PC-3 (cell line): ENCODE measurements around the gene DNM2. TPM values are rescaled to one million over a fixed set of nuclear protein-coding genes. Genes with fewer than 3 reads are reported as not detected.

ENCODE experiments used
- ATAC-seq: fragments of 200-7000 bp; cut with Tn5 transposase; 2 replicates; pipeline ENCODE4 v1.9.1; 2020; ENCODE audit warnings: mild to moderate bottlenecking, moderate library complexity
- BruUV-seq: library from RNA; stranded (reverse); fragments of 400-500 nt; replicated peaks from 2 replicates; lab custom pipeline; 2021; lab: Mats Ljungman, UMichigan
- CTCF ChIA-PET: fragments of 300-600 bp; sonication (Branson Sonifier 250); formaldehyde crosslinking; loops from one replicate; lab custom pipeline; 2022; ENCODE audit warnings: antibody characterized with exemption; lab: Charles Lee
- POLR2A ChIA-PET: fragments of 300-600 bp; sonication (Branson Sonifier 250); formaldehyde crosslinking; loops from one replicate; lab custom pipeline; 2022; ENCODE audit warnings: antibody characterized with exemption; ENCODE audit not compliant: unreplicated experiment; lab: Charles Lee
- DNase-seq: peaks from one replicate; pipeline ENCODE4 v3.0.0-alpha.2; 2015
- H2AFZ ChIP-seq: fragments of 300-600 bp; sonication (generic); 2 replicates; pipeline ENCODE4 v1.6.0; 2016; ENCODE audit warnings: antibody characterized with exemption, low read length
- H3F3A ChIP-seq: fragments of 300-600 bp; sonication (generic); one replicate; pipeline ENCODE4 v1.6.0; 2017; ENCODE audit warnings: antibody characterized with exemption, low read length, control low read depth, mild to moderate bottlenecking; ENCODE audit not compliant: unreplicated experiment
- H3K27ac ChIP-seq: fragments of 300-600 bp; sonication (generic); 2 replicates; pipeline ENCODE4 v1.5.1; 2016; ENCODE audit warnings: mild to moderate bottlenecking, low read length
- H3K27me3 ChIP-seq: fragments of 300-600 bp; sonication (generic); 2 replicates; pipeline ENCODE4 v1.6.1; 2016; ENCODE audit warnings: low read length, mixed read lengths
- H3K36me3 ChIP-seq: fragments of 300-600 bp; sonication (generic); 2 replicates; pipeline ENCODE4 v1.6.1; 2016; ENCODE audit warnings: low read depth, mixed run types, low read length, mixed read lengths
- H3K4me1 ChIP-seq: fragments of 300-600 bp; sonication (generic); 2 replicates; pipeline ENCODE4 v1.5.1; 2016; ENCODE audit warnings: low read length; ENCODE audit not compliant: insufficient read depth
- H3K4me2 ChIP-seq: fragments of 300-600 bp; sonication (generic); 2 replicates; pipeline ENCODE4 v1.6.0; 2016; ENCODE audit warnings: low read length
- H3K4me3 ChIP-seq: fragments of 300-600 bp; sonication (generic); 2 replicates; pipeline ENCODE4 v1.5.1; 2016; ENCODE audit warnings: mild to moderate bottlenecking, low read length, mixed read lengths
- H3K79me2 ChIP-seq: fragments of 300-600 bp; sonication (generic); 2 replicates; pipeline ENCODE4 v1.6.1; 2017; ENCODE audit warnings: low read length, mixed read lengths
- H3K9ac ChIP-seq: fragments of 300-600 bp; sonication (generic); 2 replicates; pipeline ENCODE4 v1.6.0; 2016; ENCODE audit warnings: mild to moderate bottlenecking, low read length
- H3K9me2 ChIP-seq: fragments of 300-600 bp; sonication (generic); replicated peaks from 2 replicates; pipeline ENCODE4 v1.6.1; 2016; ENCODE audit warnings: mixed run types, low read length, mixed read lengths
- H3K9me3 ChIP-seq: fragments of 300-600 bp; sonication (generic); 2 replicates; pipeline ENCODE4 v1.6.1; 2016; ENCODE audit warnings: low read length, mixed read lengths
- H4K20me1 ChIP-seq: fragments of 300-600 bp; sonication (generic); 2 replicates; pipeline ENCODE4 v1.6.1; 2016; ENCODE audit warnings: low read length, mixed read lengths
- EZH2 ChIP-seq: fragments of 300-600 bp; sonication (generic); IDR thresholded peaks from one replicate; pipeline ENCODE4 v1.6.1; 2017; ENCODE audit warnings: antibody characterized with exemption, mild to moderate bottlenecking, low read length; ENCODE audit not compliant: unreplicated experiment
- EZH2phosphoT487 ChIP-seq: fragments of 300-600 bp; sonication (generic); IDR thresholded peaks from 2 replicates; pipeline ENCODE4 v1.6.1; 2018; ENCODE audit warnings: mild to moderate bottlenecking, antibody characterized with exemption, low read length, borderline replicate concordance
- intact Hi-C: fragments of 100-400 bp; cut with micrococcal nuclease; formaldehyde crosslinking; loops from 2 replicates; pipeline ENCODE4 v1.9.0; 2023
- total RNA-seq: library from RNA; depleted of rRNA; stranded (reverse); fragments of >200 nt; gene quantifications from 2 replicates; pipeline ENCODE4 v1.2.3, GENCODE V29; 2014
- TF ChIP-seq, protein P1 (sequence below): fragments of 300-600 bp; sonication (generic); conservative IDR thresholded peaks from 2 replicates; pipeline ENCODE4 v1.5.1; 2017; ENCODE audit warnings: antibody characterized with exemption, low read depth, mild to moderate bottlenecking, low read length

Gene DNM2
- total RNA-seq, 1 experiment from 2014 or later: 150 TPM

DNA sequence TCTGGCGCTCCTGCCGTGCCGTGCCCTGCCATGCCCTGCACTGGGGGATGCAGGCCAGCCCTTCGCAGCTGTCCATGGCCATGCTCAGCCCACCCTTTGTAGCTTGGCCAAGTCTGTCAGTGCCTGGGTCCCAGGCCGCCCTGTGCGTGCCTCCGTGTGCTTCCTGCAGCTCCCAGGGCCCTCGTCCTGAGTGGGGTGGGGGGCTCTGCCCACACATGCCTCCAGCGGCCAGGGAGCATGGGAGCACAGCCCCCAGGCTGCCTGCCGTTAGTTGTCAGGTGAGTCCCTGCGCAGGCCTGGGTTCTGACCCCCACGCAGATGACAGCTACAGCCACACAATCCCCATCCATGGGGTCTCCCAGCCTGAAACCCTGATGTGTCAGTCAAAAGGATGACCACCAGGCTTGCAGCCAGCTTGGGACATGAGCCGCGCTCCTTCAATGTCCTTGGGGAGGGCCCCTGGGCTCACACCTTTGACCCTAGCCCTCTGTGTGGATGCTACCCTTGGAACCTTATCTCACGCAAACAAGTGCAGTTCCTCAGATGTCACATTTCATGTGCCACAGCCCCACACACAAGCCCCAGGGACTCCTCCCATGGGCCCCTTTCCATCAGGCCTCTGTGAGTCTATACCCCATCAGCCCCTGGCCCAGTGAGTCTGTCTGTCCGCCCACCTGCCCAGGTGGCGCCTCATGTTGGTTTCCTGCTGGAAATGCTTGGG lies 93.7 kb downstream of the DNM2 start:
- no peak overlapping the region for H3K9ac ChIP-seq
- no peaks in the 10 kb centered on the region for H4K20me1 ChIP-seq
- BruUV-seq: no TSS peak
- ATAC-seq (no peak), DNase-seq (no peak)
- H3K4me3 ChIP-seq: no peak overlapping the region
- TF ChIP-seq EZH2 (no peak), EZH2phosphoT487 (no peak)
- TF ChIP-seq, protein P1, sequence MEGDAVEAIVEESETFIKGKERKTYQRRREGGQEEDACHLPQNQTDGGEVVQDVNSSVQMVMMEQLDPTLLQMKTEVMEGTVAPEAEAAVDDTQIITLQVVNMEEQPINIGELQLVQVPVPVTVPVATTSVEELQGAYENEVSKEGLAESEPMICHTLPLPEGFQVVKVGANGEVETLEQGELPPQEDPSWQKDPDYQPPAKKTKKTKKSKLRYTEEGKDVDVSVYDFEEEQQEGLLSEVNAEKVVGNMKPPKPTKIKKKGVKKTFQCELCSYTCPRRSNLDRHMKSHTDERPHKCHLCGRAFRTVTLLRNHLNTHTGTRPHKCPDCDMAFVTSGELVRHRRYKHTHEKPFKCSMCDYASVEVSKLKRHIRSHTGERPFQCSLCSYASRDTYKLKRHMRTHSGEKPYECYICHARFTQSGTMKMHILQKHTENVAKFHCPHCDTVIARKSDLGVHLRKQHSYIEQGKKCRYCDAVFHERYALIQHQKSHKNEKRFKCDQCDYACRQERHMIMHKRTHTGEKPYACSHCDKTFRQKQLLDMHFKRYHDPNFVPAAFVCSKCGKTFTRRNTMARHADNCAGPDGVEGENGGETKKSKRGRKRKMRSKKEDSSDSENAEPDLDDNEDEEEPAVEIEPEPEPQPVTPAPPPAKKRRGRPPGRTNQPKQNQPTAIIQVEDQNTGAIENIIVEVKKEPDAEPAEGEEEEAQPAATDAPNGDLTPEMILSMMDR: no peak
- H3K4me2 ChIP-seq: no peak overlapping the region
- peaks cover 31% of the 10 kb centered on the region for H3K36me3 ChIP-seq
- CTCF ChIA-PET: no interaction called here
- H3K9me3 ChIP-seq: no peaks in the 10 kb centered on the region
- POLR2A ChIA-PET: no interaction called here
- H2AFZ ChIP-seq: no peak overlapping the region
- H3K27ac ChIP-seq: no peak overlapping the region
- no peaks in the 10 kb centered on the region for H3K9me2 ChIP-seq
- peaks cover 18% of the 10 kb centered on the region for H3K4me1 ChIP-seq
- intact Hi-C loops: no loop called here
- H3K79me2 ChIP-seq: no peaks in the 10 kb centered on the region
- H3K27me3 ChIP-seq: no peaks in the 10 kb centered on the region
- no peaks in the 10 kb centered on the region for H3F3A ChIP-seq

DNA sequence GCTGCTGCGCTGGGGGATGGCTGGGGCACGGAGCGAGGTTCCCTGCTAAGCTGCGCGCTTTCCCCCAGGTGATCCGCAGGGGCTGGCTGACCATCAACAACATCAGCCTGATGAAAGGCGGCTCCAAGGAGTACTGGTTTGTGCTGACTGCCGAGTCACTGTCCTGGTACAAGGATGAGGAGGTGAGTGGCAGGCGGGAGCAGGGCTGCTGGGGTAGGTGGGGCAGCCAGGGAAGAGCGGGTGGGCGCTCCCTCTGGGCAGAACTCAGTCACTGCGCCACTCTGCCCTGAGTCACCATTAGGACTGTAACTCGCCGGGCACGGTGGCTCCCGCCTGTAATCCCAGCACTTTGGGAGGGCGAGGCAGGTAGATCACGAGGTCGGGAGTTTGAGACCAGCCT lies 94.3 kb downstream of the DNM2 start:
- H3K36me3 ChIP-seq: peaks cover 31% of the 10 kb centered on the region
- CTCF ChIA-PET: no interaction called here
- no peaks in the 10 kb centered on the region for H3K79me2 ChIP-seq
- H3K27me3 ChIP-seq: no peaks in the 10 kb centered on the region
- H3K4me1 ChIP-seq: peaks cover 18% of the 10 kb centered on the region
- no TSS peak for BruUV-seq
- DNase-seq (no peak), ATAC-seq (no peak)
- no peak overlapping the region for H3K4me3 ChIP-seq
- H4K20me1 ChIP-seq: no peaks in the 10 kb centered on the region
- no peak overlapping the region for H3K4me2 ChIP-seq
- POLR2A ChIA-PET: no interaction called here
- no peak overlapping the region for H3K9ac ChIP-seq
- no peak overlapping the region for H2AFZ ChIP-seq
- H3K27ac ChIP-seq: no peak overlapping the region
- intact Hi-C loops: no loop called here
- TF ChIP-seq, protein P1: no peak
- TF ChIP-seq EZH2phosphoT487 (no peak), EZH2 (no peak)
- H3F3A ChIP-seq: no peaks in the 10 kb centered on the region
- no peaks in the 10 kb centered on the region for H3K9me2 ChIP-seq
- no peaks in the 10 kb centered on the region for H3K9me3 ChIP-seq

DNA sequence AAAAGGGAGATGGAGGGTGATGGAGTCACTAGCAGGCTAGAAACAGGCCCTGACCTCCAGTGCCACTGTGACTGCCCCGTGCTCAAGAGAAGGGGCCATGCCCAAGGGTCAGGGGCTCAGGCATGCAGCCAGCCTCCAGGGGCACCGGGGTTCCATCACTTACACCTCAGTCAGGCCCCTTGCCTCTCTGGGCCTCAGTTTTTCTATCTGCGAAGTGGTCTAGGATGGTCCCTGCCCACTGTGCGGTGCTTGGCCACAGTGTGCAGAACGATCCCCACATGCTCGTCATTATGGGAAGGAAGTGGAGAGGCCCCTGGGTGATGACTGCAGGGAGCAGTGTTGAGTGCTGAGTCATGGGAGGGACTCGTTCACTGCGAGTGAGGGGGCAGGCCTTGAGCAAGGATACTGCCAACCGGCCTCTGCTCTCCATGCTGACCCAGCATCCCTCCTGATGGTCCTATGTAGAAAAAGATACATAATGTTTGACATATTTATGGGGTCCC lies 95.1 kb downstream of the DNM2 start:
- POLR2A ChIA-PET: no interaction called here
- no peaks in the 10 kb centered on the region for H4K20me1 ChIP-seq
- H3F3A ChIP-seq: no peaks in the 10 kb centered on the region
- intact Hi-C loops: no loop called here
- no peak overlapping the region for H3K4me2 ChIP-seq
- H3K27ac ChIP-seq: peak overlapping the region; percentile 62
- DNase-seq: peak; percentile 64
- ATAC-seq: peak; percentile 47; the same call in 1 of the 2 replicates
- H3K36me3 ChIP-seq: peaks cover 31% of the 10 kb centered on the region
- no peak overlapping the region for H2AFZ ChIP-seq
- no peaks in the 10 kb centered on the region for H3K9me2 ChIP-seq
- TF ChIP-seq EZH2 (no peak), EZH2phosphoT487 (no peak)
- TF ChIP-seq, protein P1: no peak
- H3K79me2 ChIP-seq: no peaks in the 10 kb centered on the region
- H3K4me1 ChIP-seq: peaks cover 18% of the 10 kb centered on the region
- H3K9ac ChIP-seq: peak overlapping the region; percentile 36; the same call in 1 of the 2 replicates
- CTCF ChIA-PET: no interaction called here
- H3K9me3 ChIP-seq: no peaks in the 10 kb centered on the region
- no peak overlapping the region for H3K4me3 ChIP-seq
- BruUV-seq: no TSS peak
- no peaks in the 10 kb centered on the region for H3K27me3 ChIP-seq
